ENCODE measurements around the gene CDK1. TPM values are rescaled to one million over a fixed set of nuclear protein-coding genes. Genes with fewer than 3 reads are reported as not detected.

Gene CDK1
- total RNA-seq, 1 donor = 5.8 TPM

GRCh38 chr10:60820093-60820754, 41.9 kb downstream of the CDK1 start:
- Histone ChIP-seq H3K9me3 (ENCODE audit: low read depth, low read length) (no peaks in the 10 kb centered on the region), H3K4me1 (ENCODE audit: insufficient read depth, low read length) (peaks cover 30% of the 10 kb centered on the region), H3K4me3 (ENCODE audit: insufficient read depth, low read length) (no peak overlapping the region), H3K4me2 (ENCODE audit: insufficient read depth, low read length) (no peak overlapping the region), H3K27ac (ENCODE audit: low read depth, low read length) (no peak overlapping the region), H3K27me3 (ENCODE audit: insufficient read depth, low read length) (no peaks in the 10 kb centered on the region), H2AFZ (ENCODE audit: low read length) (peak overlapping the region; percentile 51), H3K79me2 (ENCODE audit: insufficient read depth, low read length) (no peaks in the 10 kb centered on the region), H3K36me3 (ENCODE audit: insufficient read depth, low read length) (no peaks in the 10 kb centered on the region), H4K20me1 (ENCODE audit: insufficient read depth, low read length) (no peaks in the 10 kb centered on the region)
- DNase-seq (ENCODE audit: insufficient read length, low spot score, missing footprints) = no peak
- TF ChIP-seq CTCF (IDR thresholded peaks at IDR 0.05; ENCODE audit: extremely low read depth, low read depth, low read length) = peak; percentile 61

DNA sequence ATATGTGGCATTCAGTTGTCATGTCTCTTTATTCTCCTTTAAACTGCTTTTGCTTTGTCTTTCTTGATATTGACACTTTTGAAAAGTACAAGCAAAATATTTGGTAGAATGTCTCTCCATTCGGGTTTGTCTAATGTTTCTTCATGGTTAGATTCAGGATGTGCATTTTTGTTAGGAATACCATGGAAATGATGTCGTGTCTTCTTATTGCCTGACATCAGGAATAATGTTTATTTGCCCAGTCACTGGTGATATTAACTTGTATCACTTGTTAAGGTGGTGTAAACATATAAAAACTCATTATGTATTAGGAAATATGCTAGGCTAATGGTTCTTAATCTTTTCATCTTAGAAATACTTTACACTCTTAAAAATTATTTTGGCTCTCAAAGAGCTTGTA, 43.4 kb downstream of the CDK1 start:
- H3K36me3 ChIP-seq (ENCODE audit: insufficient read depth, low read length) = no peaks in the 10 kb centered on the region
- no peak overlapping the region for H3K27ac ChIP-seq (ENCODE audit: low read depth, low read length)
- TF ChIP-seq CTCF (IDR thresholded peaks at IDR 0.05; ENCODE audit: extremely low read depth, low read depth, low read length) = no peak
- no peak overlapping the region for H2AFZ ChIP-seq (ENCODE audit: low read length)
- H4K20me1 ChIP-seq (ENCODE audit: insufficient read depth, low read length) = no peaks in the 10 kb centered on the region
- no peak overlapping the region for H3K4me2 ChIP-seq (ENCODE audit: insufficient read depth, low read length)
- H3K4me3 ChIP-seq (ENCODE audit: insufficient read depth, low read length) = no peak overlapping the region
- H3K79me2 ChIP-seq (ENCODE audit: insufficient read depth, low read length) = no peaks in the 10 kb centered on the region
- no peak for DNase-seq (ENCODE audit: insufficient read length, low spot score, missing footprints)
- no peaks in the 10 kb centered on the region for H3K27me3 ChIP-seq (ENCODE audit: insufficient read depth, low read length)
- H3K4me1 ChIP-seq (ENCODE audit: insufficient read depth, low read length) = peaks cover 30% of the 10 kb centered on the region
- no peaks in the 10 kb centered on the region for H3K9me3 ChIP-seq (ENCODE audit: low read depth, low read length)

DNA sequence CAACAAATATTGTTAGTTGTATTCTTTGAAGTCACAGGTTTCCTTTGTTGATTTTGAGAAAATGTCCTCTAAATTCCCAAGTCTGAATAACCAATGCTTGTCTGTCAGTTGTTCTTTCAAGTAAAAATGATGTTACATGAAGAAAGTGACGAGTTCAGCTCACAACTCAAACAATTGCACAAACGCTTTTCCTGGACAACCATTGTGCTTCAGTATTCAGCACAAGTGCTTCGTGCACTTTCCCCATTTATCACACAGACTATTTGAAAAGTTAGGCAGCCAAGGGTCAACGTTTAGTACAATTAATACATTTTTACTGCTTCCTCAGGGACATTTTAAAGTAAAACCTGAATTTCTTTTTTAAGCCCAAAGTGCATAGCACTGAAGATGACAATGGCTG, 44.5 kb downstream of the CDK1 start:
- Histone ChIP-seq H4K20me1 (ENCODE audit: insufficient read depth, low read length) (no peaks in the 10 kb centered on the region), H3K4me3 (ENCODE audit: insufficient read depth, low read length) (no peak overlapping the region), H3K79me2 (ENCODE audit: insufficient read depth, low read length) (no peaks in the 10 kb centered on the region), H2AFZ (ENCODE audit: low read length) (no peak overlapping the region), H3K27ac (ENCODE audit: low read depth, low read length) (no peak overlapping the region), H3K36me3 (ENCODE audit: insufficient read depth, low read length) (no peaks in the 10 kb centered on the region), H3K4me1 (ENCODE audit: insufficient read depth, low read length) (peaks cover 23% of the 10 kb centered on the region), H3K4me2 (ENCODE audit: insufficient read depth, low read length) (no peak overlapping the region), H3K9me3 (ENCODE audit: low read depth, low read length) (no peaks in the 10 kb centered on the region), H3K27me3 (ENCODE audit: insufficient read depth, low read length) (no peaks in the 10 kb centered on the region)
- TF ChIP-seq CTCF (IDR thresholded peaks at IDR 0.05; ENCODE audit: extremely low read depth, low read depth, low read length) = no peak
- no peak for DNase-seq (ENCODE audit: insufficient read length, low spot score, missing footprints)

GRCh38 chr10:60823324-60823723, 45.0 kb downstream of the CDK1 start:
- no peaks in the 10 kb centered on the region for H4K20me1 ChIP-seq (ENCODE audit: insufficient read depth, low read length)
- no peaks in the 10 kb centered on the region for H3K79me2 ChIP-seq (ENCODE audit: insufficient read depth, low read length)
- no peak overlapping the region for H3K4me3 ChIP-seq (ENCODE audit: insufficient read depth, low read length)
- H3K9me3 ChIP-seq (ENCODE audit: low read depth, low read length) = no peaks in the 10 kb centered on the region
- no peak for TF ChIP-seq CTCF (IDR thresholded peaks at IDR 0.05; ENCODE audit: extremely low read depth, low read depth, low read length)
- no peak overlapping the region for H3K4me2 ChIP-seq (ENCODE audit: insufficient read depth, low read length)
- H3K27me3 ChIP-seq (ENCODE audit: insufficient read depth, low read length) = no peaks in the 10 kb centered on the region
- no peak overlapping the region for H3K27ac ChIP-seq (ENCODE audit: low read depth, low read length)
- H3K36me3 ChIP-seq (ENCODE audit: insufficient read depth, low read length) = no peaks in the 10 kb centered on the region
- DNase-seq (ENCODE audit: insufficient read length, low spot score, missing footprints) = no peak
- H3K4me1 ChIP-seq (ENCODE audit: insufficient read depth, low read length) = peaks cover 23% of the 10 kb centered on the region
- no peak overlapping the region for H2AFZ ChIP-seq (ENCODE audit: low read length)

Measured in osteoblast (primary cell).